Astrocyte of the cerebellum (primary cell): ENCODE measurements around the gene COL4A4.

Experiments
- DNase-seq: peaks from one replicate; pipeline ENCODE4 v3.0.0-alpha.2; 2011; ENCODE audit warnings: low read depth
- H3K4me3 ChIP-seq: 2 replicates; pipeline ENCODE4 v1.5.1; 2011; ENCODE audit warnings: mild to moderate bottlenecking, low read depth, low read length, moderate library complexity
- CTCF ChIP-seq: IDR thresholded peaks from 2 replicates; pipeline ENCODE4 v1.5.1; 2012; ENCODE audit warnings: low read length, low read depth, moderate library complexity, mild to moderate bottlenecking; ENCODE audit errors: missing control alignments
- in situ Hi-C: cut with HindIII; loops from 2 replicates; pipeline ENCODE4 v1.10.0; 2017; ENCODE audit warnings: low sequenced_read_pairs

The COL4A4 gene

GRCh38 chr2:226965376-226965775 is 198.6 kb downstream of the COL4A4 start:
- H3K4me3 ChIP-seq, result no peak overlapping the region
- DNase-seq, result peak; percentile 46
- in situ Hi-C loops, result no loop called here
- TF ChIP-seq CTCF, result no peak

- peak; percentile 93 for DNase-seq
- no peak for TF ChIP-seq CTCF
- in situ Hi-C loops, result no loop called here
- no peak overlapping the region for H3K4me3 ChIP-seq
Measured at GRCh38 chr2:226963528-226963927, 200.5 kb downstream of the COL4A4 start.

GRCh38 chr2:226962176-226962773 is 201.7 kb downstream of the COL4A4 start:
- no peak overlapping the region for H3K4me3 ChIP-seq
- DNase-seq, result no peak
- no peak for TF ChIP-seq CTCF
- in situ Hi-C loops, result no loop called here

- no peak for TF ChIP-seq CTCF
- DNase-seq, result no peak
- no peak overlapping the region for H3K4me3 ChIP-seq
- in situ Hi-C loops, result no loop called here
Measured at GRCh38 chr2:226959418-226959817, 204.6 kb downstream of the COL4A4 start.

- H3K4me3 ChIP-seq, result no peak overlapping the region
- in situ Hi-C loops, result no loop called here
- no peak for DNase-seq
- no peak for TF ChIP-seq CTCF
Measured at GRCh38 chr2:226956659-226957058, 207.3 kb downstream of the COL4A4 start.

- in situ Hi-C loops, result no loop called here
- H3K4me3 ChIP-seq, result no peak overlapping the region
- no peak for TF ChIP-seq CTCF
- DNase-seq, result no peak
Measured at GRCh38 chr2:226953826-226954225, 210.2 kb downstream of the COL4A4 start.

- H3K4me3 ChIP-seq, result no peak overlapping the region
- in situ Hi-C loops, result no loop called here
- DNase-seq, result peak; percentile 45
- no peak for TF ChIP-seq CTCF
Measured at GRCh38 chr2:226953206-226953605, 210.8 kb downstream of the COL4A4 start.
